ENCODE measurements around the gene GXYLT1.
A peak's percentile ranks its signal among the peaks of the same experiment; 100 is the strongest.
"Not testable (repeated sequence)": the region's sequence is repeated elsewhere in the genome, so short reads cannot be mapped to it uniquely, and the experiment has no call there.

Gene GXYLT1

GRCh38 chr12:42145197-42145549 lies 499 bp upstream of the GXYLT1 start:
- DNase-seq (ENCODE audit: low spot score): no peak

- no peak for DNase-seq (ENCODE audit: low spot score)
Measured at GRCh38 chr12:42144158-42144407, 591 bp downstream of the GXYLT1 start.

GRCh38 chr12:42143452-42144157 lies 1.1 kb downstream of the GXYLT1 start:
- DNase-seq (ENCODE audit: low spot score): peak; percentile 49

- DNase-seq (ENCODE audit: low spot score): peak; percentile 7
Measured at GRCh38 chr12:42141981-42142606, 2.6 kb downstream of the GXYLT1 start.

- no peak for DNase-seq (ENCODE audit: low spot score)
Measured at GRCh38 chr12:42140901-42141300, 3.8 kb downstream of the GXYLT1 start.

- no peak for DNase-seq (ENCODE audit: low spot score)
Measured at GRCh38 chr12:42135259-42135814, 9.3 kb downstream of the GXYLT1 start.

GRCh38 chr12:42130672-42131402 lies 13.8 kb downstream of the GXYLT1 start:
- DNase-seq (ENCODE audit: low spot score): no peak

- DNase-seq (ENCODE audit: low spot score): peak; percentile 54
Measured at GRCh38 chr12:42129595-42130204, 15.0 kb downstream of the GXYLT1 start.

GRCh38 chr12:42128888-42129287 lies 15.8 kb downstream of the GXYLT1 start:
- DNase-seq (ENCODE audit: low spot score): no peak

- no peak for DNase-seq (ENCODE audit: low spot score)
Measured at GRCh38 chr12:42128327-42128726, 16.3 kb downstream of the GXYLT1 start.

GRCh38 chr12:42126963-42127362 lies 17.7 kb downstream of the GXYLT1 start:
- no peak for DNase-seq (ENCODE audit: low spot score)

- peak; percentile 15 for DNase-seq (ENCODE audit: low spot score)
Measured at GRCh38 chr12:42125388-42125767, 19.3 kb downstream of the GXYLT1 start.

GRCh38 chr12:42124764-42125387 lies 19.8 kb downstream of the GXYLT1 start:
- no peak for DNase-seq (ENCODE audit: low spot score)

GRCh38 chr12:42119085-42119633 lies 25.5 kb downstream of the GXYLT1 start:
- DNase-seq (ENCODE audit: low spot score): no peak

- no peak for DNase-seq (ENCODE audit: low spot score)
Measured at GRCh38 chr12:42118136-42118879, 26.4 kb downstream of the GXYLT1 start.

- DNase-seq (ENCODE audit: low spot score): no peak
Measured at GRCh38 chr12:42109031-42109430, 35.6 kb downstream of the GXYLT1 start.

GRCh38 chr12:42106791-42107190 lies 37.9 kb downstream of the GXYLT1 start:
- not testable (repeated sequence) for DNase-seq (ENCODE audit: low spot score)

GRCh38 chr12:42104784-42105183 lies 39.9 kb downstream of the GXYLT1 start:
- DNase-seq (ENCODE audit: low spot score): peak; percentile 15

- DNase-seq (ENCODE audit: low spot score): no peak
Measured at GRCh38 chr12:42104087-42104486, 40.6 kb downstream of the GXYLT1 start.

- DNase-seq (ENCODE audit: low spot score): no peak
Measured at GRCh38 chr12:42103155-42103554, 41.5 kb downstream of the GXYLT1 start.

- DNase-seq (ENCODE audit: low spot score): no peak
Measured at GRCh38 chr12:42102720-42103119, 42.0 kb downstream of the GXYLT1 start.
